ENCODE measurements around the gene NKAIN4. TPM values are rescaled to one million over a fixed set of nuclear protein-coding genes. Genes with fewer than 3 reads are reported as not detected.

The NKAIN4 gene
- total and polyA plus RNA-seq, 4 donors, result 0.05 TPM; not detected in 3

GRCh38 chr20:63228806-63229205, 25.5 kb downstream of the NKAIN4 start:
- no peaks in the 10 kb centered on the region for H3K36me3 ChIP-seq (ENCODE audit: control insufficient read depth in 4 of 4, insufficient read depth in 3 of 4, low read depth in 1 of 4, low read length in 3 of 4)
- H3K27me3 ChIP-seq (ENCODE audit: control insufficient read depth in 4 of 4, insufficient read depth in 4 of 4, low read length in 3 of 4), result peaks cover 0 to 4% (median 2%) of the 10 kb centered on the region in 4 donors
- no peak overlapping the region for H3K4me3 ChIP-seq (ENCODE audit: low read depth in 1 of 3, low read length in 3 of 3)
- WGBS, result 62% methylated on average over 13 of the region's 13 CpGs
- no peak for DNase-seq (ENCODE audit: low spot score)
- TF ChIP-seq FOXA2 (IDR thresholded peaks at IDR 0.05), result no peak
- TF ChIP-seq, protein P1, sequence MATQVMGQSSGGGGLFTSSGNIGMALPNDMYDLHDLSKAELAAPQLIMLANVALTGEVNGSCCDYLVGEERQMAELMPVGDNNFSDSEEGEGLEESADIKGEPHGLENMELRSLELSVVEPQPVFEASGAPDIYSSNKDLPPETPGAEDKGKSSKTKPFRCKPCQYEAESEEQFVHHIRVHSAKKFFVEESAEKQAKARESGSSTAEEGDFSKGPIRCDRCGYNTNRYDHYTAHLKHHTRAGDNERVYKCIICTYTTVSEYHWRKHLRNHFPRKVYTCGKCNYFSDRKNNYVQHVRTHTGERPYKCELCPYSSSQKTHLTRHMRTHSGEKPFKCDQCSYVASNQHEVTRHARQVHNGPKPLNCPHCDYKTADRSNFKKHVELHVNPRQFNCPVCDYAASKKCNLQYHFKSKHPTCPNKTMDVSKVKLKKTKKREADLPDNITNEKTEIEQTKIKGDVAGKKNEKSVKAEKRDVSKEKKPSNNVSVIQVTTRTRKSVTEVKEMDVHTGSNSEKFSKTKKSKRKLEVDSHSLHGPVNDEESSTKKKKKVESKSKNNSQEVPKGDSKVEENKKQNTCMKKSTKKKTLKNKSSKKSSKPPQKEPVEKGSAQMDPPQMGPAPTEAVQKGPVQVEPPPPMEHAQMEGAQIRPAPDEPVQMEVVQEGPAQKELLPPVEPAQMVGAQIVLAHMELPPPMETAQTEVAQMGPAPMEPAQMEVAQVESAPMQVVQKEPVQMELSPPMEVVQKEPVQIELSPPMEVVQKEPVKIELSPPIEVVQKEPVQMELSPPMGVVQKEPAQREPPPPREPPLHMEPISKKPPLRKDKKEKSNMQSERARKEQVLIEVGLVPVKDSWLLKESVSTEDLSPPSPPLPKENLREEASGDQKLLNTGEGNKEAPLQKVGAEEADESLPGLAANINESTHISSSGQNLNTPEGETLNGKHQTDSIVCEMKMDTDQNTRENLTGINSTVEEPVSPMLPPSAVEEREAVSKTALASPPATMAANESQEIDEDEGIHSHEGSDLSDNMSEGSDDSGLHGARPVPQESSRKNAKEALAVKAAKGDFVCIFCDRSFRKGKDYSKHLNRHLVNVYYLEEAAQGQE (IDR thresholded peaks at IDR 0.05), result no peak
- no peak for TF ChIP-seq TAF1 (conservative IDR thresholded peaks at IDR 0.05)
- TF ChIP-seq, protein P2, sequence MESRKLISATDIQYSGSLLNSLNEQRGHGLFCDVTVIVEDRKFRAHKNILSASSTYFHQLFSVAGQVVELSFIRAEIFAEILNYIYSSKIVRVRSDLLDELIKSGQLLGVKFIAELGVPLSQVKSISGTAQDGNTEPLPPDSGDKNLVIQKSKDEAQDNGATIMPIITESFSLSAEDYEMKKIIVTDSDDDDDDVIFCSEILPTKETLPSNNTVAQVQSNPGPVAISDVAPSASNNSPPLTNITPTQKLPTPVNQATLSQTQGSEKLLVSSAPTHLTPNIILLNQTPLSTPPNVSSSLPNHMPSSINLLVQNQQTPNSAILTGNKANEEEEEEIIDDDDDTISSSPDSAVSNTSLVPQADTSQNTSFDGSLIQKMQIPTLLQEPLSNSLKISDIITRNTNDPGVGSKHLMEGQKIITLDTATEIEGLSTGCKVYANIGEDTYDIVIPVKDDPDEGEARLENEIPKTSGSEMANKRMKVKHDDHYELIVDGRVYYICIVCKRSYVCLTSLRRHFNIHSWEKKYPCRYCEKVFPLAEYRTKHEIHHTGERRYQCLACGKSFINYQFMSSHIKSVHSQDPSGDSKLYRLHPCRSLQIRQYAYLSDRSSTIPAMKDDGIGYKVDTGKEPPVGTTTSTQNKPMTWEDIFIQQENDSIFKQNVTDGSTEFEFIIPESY (IDR thresholded peaks at IDR 0.05), result no peak
- TF ChIP-seq HNF4A (conservative IDR thresholded peaks at IDR 0.05), result no peak
- TF ChIP-seq FOXA1 (IDR thresholded peaks at IDR 0.05), result no peak
- H3K27ac ChIP-seq (ENCODE audit: low read depth in 1 of 2, low read length in 2 of 2), result no peak overlapping the region
- H3K9me3 ChIP-seq (ENCODE audit: control insufficient read depth in 4 of 4, low read length in 3 of 4), result no peaks in the 10 kb centered on the region
- no peak overlapping the region for H3K9ac ChIP-seq (ENCODE audit: low read depth in 1 of 2, low read length in 2 of 2)
- H3K4me1 ChIP-seq (ENCODE audit: control insufficient read depth in 4 of 4, insufficient read depth in 4 of 4, low read length in 3 of 4), result peaks cover 0 to 4% (median 1%) of the 10 kb centered on the region in 4 donors

GRCh38 chr20:63227260-63227659, 27.0 kb downstream of the NKAIN4 start:
- Histone ChIP-seq H3K9ac (ENCODE audit: low read depth in 1 of 2, low read length in 2 of 2) (no peak overlapping the region), H3K9me3 (ENCODE audit: control insufficient read depth in 4 of 4, low read length in 3 of 4) (no peaks in the 10 kb centered on the region), H3K27ac (ENCODE audit: low read depth in 1 of 2, low read length in 2 of 2) (no peak overlapping the region), H3K4me1 (ENCODE audit: control insufficient read depth in 4 of 4, insufficient read depth in 4 of 4, low read length in 3 of 4) (peaks cover 0 to 4% (median 1%) of the 10 kb centered on the region in 4 donors), H3K36me3 (ENCODE audit: control insufficient read depth in 4 of 4, insufficient read depth in 3 of 4, low read depth in 1 of 4, low read length in 3 of 4) (no peaks in the 10 kb centered on the region), H3K4me3 (ENCODE audit: low read depth in 1 of 3, low read length in 3 of 3) (no peak overlapping the region), H3K27me3 (ENCODE audit: control insufficient read depth in 4 of 4, insufficient read depth in 4 of 4, low read length in 3 of 4) (peaks cover 0 to 4% (median 2%) of the 10 kb centered on the region in 4 donors)
- TF ChIP-seq SP1 (IDR thresholded peaks at IDR 0.05) (no peak), YY1 (IDR thresholded peaks at IDR 0.05) (no peak), JUND (IDR thresholded peaks at IDR 0.05) (no peak), FOXA2 (IDR thresholded peaks at IDR 0.05) (no peak), CTCF (IDR thresholded peaks at IDR 0.05; ENCODE audit: low read depth, low read length, missing input control) (no peak), RXRA (IDR thresholded peaks at IDR 0.05) (no peak), FOXA1 (IDR thresholded peaks at IDR 0.05) (no peak), NR2F2 (IDR thresholded peaks at IDR 0.05) (no peak), HNF4A (conservative IDR thresholded peaks at IDR 0.05) (no peak), TAF1 (conservative IDR thresholded peaks at IDR 0.05) (no peak)
- TF ChIP-seq, protein P3, sequence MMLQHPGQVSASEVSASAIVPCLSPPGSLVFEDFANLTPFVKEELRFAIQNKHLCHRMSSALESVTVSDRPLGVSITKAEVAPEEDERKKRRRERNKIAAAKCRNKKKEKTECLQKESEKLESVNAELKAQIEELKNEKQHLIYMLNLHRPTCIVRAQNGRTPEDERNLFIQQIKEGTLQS (IDR thresholded peaks at IDR 0.05), result no peak
- TF ChIP-seq, protein P2 (IDR thresholded peaks at IDR 0.05), result no peak
- TF ChIP-seq, protein P1 (IDR thresholded peaks at IDR 0.05), result no peak
- TF ChIP-seq, protein P4, sequence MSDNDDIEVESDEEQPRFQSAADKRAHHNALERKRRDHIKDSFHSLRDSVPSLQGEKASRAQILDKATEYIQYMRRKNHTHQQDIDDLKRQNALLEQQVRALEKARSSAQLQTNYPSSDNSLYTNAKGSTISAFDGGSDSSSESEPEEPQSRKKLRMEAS (IDR thresholded peaks at IDR 0.05), result no peak
- 89% methylated on average over 5 of the region's 5 CpGs for WGBS
- DNase-seq (ENCODE audit: low spot score), result no peak
